Measurements from ENCODE around the gene CEBPA. TPM values are rescaled to one million over a fixed set of nuclear protein-coding genes. Genes with fewer than 3 reads are reported as not detected.

Gene CEBPA
- polyA plus RNA-seq, 4 donors = 31.0 to 203 (median 58.2) TPM

DNA sequence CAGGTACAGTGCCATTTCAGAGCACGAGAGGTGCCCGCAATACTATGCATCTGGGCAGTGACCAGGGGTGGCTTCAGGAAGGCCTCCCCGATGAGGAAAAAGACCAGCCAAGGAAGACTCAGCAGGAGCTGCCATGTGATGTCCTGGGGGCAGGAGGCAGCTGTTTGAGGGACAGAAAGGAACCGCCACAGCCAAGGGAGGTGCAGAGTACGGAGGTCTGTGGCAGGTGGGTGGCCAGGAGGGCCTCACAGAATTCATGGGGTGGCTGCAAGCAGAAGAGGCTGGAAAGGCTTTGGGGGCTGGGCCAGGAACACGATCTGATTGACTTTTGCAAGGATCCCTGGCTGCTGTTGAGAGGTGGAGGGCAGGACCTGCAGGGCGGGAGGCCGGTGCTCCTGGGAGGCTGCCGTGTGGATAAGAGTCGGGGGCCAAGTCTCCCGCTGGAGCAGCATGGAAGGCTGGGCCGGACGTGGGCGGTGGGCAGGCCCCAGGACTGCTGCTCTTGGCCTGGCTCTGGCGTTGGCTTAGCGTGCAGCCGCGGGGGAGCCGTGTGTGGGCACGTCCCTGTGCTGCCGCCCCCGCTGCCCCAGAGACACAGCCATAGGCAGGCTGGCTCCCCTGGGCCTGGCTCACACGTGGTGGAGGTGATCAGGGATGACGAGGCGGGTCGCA, 29.1 kb downstream of the CEBPA start:
- DNase-seq (no peak), FAIRE-seq (no peak)
- H3K4me3 ChIP-seq (ENCODE audit: low read depth in 1 of 3, low read length in 3 of 3) = no peak overlapping the region
- H3K27me3 ChIP-seq (ENCODE audit: control insufficient read depth in 3 of 3, insufficient read depth in 3 of 3, low read length in 3 of 3) = no peaks in the 10 kb centered on the region
- peaks cover 0 to 5% of the 10 kb centered on the region in 2 donors for H3K9me3 ChIP-seq (ENCODE audit: control insufficient read depth in 2 of 2, insufficient read depth in 1 of 2, low read depth in 1 of 2, low read length in 1 of 2)
- peaks cover 0 to 48% (median 2%) of the 10 kb centered on the region in 3 donors for H3K4me1 ChIP-seq (ENCODE audit: control insufficient read depth in 3 of 3, insufficient read depth in 2 of 3, low read depth in 1 of 3, low read length in 2 of 3)
- no peak overlapping the region for H3K27ac ChIP-seq (ENCODE audit: low read depth in 1 of 3, low read length in 2 of 3)
- no peaks in the 10 kb centered on the region for H3K36me3 ChIP-seq (ENCODE audit: control insufficient read depth in 3 of 3, insufficient read depth in 2 of 3, low read depth in 1 of 3, low read length in 3 of 3)
- WGBS, 3 donors = 82 to 91% (median 82%) methylated on average over 25 to 26 of the region's 26 CpGs

- WGBS, 3 donors = 83 to 88% (median 88%) methylated on average over 12 of the region's 12 CpGs
- Histone ChIP-seq H3K4me1 (ENCODE audit: control insufficient read depth in 3 of 3, insufficient read depth in 2 of 3, low read depth in 1 of 3, low read length in 2 of 3) (peaks cover 0 to 31% (median 2%) of the 10 kb centered on the region in 3 donors), H3K27ac (ENCODE audit: low read depth in 1 of 3, low read length in 2 of 3) (no peak overlapping the region), H3K9me3 (ENCODE audit: control insufficient read depth in 2 of 2, insufficient read depth in 1 of 2, low read depth in 1 of 2, low read length in 1 of 2) (no peaks in the 10 kb centered on the region), H3K4me3 (ENCODE audit: low read depth in 1 of 3, low read length in 3 of 3) (no peak overlapping the region), H3K36me3 (ENCODE audit: control insufficient read depth in 3 of 3, insufficient read depth in 2 of 3, low read depth in 1 of 3, low read length in 3 of 3) (no peaks in the 10 kb centered on the region), H3K27me3 (ENCODE audit: control insufficient read depth in 3 of 3, insufficient read depth in 3 of 3, low read length in 3 of 3) (no peaks in the 10 kb centered on the region)
- DNase-seq (no peak), FAIRE-seq (no peak)
These were observed 30.9 kb downstream of the CEBPA start for GRCh38 chr19:33271246-33272021.

DNA sequence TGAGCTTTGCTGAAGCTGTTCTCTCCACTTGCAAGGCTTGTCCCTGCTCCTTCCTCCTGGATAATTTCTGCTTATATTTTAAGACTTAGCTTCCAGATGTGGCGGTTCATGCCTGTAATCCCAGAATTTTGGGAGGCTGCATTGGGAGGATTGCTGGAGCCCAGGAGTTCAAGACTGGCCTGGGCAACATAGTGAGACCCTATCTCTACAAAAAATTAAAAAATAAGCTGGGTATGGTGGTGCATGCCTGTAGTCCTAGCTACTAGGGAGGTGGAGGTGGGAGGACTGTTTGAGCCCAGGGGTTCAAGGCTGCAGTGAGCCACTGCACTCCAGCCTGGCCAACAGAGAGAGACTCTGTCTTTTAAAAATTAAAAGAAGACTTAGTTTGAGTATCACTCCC, 31.6 kb downstream of the CEBPA start:
- Histone ChIP-seq H3K4me3 (ENCODE audit: low read depth in 1 of 3, low read length in 3 of 3) (no peak overlapping the region), H3K4me1 (ENCODE audit: control insufficient read depth in 3 of 3, insufficient read depth in 2 of 3, low read depth in 1 of 3, low read length in 2 of 3) (peaks cover 0 to 24% (median 2%) of the 10 kb centered on the region in 3 donors), H3K9me3 (ENCODE audit: control insufficient read depth in 2 of 2, insufficient read depth in 1 of 2, low read depth in 1 of 2, low read length in 1 of 2) (no peaks in the 10 kb centered on the region), H3K27me3 (ENCODE audit: control insufficient read depth in 3 of 3, insufficient read depth in 3 of 3, low read length in 3 of 3) (no peaks in the 10 kb centered on the region), H3K27ac (ENCODE audit: low read depth in 1 of 3, low read length in 2 of 3) (no peak overlapping the region), H3K36me3 (ENCODE audit: control insufficient read depth in 3 of 3, insufficient read depth in 2 of 3, low read depth in 1 of 3, low read length in 3 of 3) (no peaks in the 10 kb centered on the region)
- 93 to 96% (median 96%) methylated on average over 1 of the region's 1 CpG for WGBS, 3 donors
- no peak for DNase-seq
- no peak for FAIRE-seq

GRCh38 chr19:33269016-33269415, 33.3 kb downstream of the CEBPA start:
- Histone ChIP-seq H3K4me1 (ENCODE audit: control insufficient read depth in 3 of 3, insufficient read depth in 2 of 3, low read depth in 1 of 3, low read length in 2 of 3) (peaks cover 0 to 7% (median 0%) of the 10 kb centered on the region in 3 donors), H3K27me3 (ENCODE audit: control insufficient read depth in 3 of 3, insufficient read depth in 3 of 3, low read length in 3 of 3) (no peaks in the 10 kb centered on the region), H3K4me3 (ENCODE audit: low read depth in 1 of 3, low read length in 3 of 3) (no peak overlapping the region), H3K9me3 (ENCODE audit: control insufficient read depth in 2 of 2, insufficient read depth in 1 of 2, low read depth in 1 of 2, low read length in 1 of 2) (no peaks in the 10 kb centered on the region), H3K36me3 (ENCODE audit: control insufficient read depth in 3 of 3, insufficient read depth in 2 of 3, low read depth in 1 of 3, low read length in 3 of 3) (no peaks in the 10 kb centered on the region), H3K27ac (ENCODE audit: low read depth in 1 of 3, low read length in 2 of 3) (no peak overlapping the region)
- FAIRE-seq (no peak), DNase-seq (no peak)
- WGBS, 3 donors = 80 to 88% (median 85%) methylated on average over 9 to 10 of the region's 10 CpGs

DNA sequence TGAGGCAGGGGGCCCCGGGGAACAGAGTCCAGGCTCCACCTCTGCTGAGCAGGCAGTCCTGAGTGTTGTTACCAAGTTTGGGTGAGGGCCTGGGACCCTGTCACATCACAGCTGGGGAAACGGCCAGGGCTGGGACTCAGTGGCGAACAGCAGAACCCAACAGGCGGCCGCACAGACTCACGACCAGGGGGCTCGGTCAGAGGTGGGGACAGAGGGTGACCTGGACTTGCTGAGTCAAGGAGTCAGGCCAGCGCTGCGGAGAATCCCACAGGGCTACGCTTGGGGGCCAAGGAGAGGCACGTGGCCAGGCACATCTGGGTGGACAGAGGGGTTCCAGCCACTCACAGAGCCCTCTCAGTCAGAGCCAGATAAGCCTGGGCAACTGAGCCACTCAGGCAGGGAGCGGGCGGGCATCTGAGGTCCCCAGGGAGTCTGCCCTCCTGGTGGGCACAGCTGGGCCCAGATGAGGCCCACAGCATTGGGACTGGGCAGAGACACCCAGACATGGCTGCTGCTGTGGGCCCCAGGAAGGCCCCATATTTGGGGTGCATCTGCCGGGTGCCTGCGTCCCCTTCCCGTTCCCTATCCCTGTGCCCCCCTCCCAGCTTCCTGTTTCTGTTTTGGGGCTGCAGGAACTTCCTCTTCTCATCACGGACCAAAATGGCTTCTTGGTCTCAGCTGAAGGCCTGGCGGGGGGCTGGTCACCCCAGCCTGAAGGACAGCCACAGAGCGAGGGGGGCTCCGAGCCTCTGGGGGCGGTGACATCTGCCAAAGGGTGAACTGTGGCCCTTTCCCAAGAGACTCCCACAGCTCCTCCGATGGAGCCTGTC, 34.0 kb downstream of the CEBPA start:
- H3K27me3 ChIP-seq (ENCODE audit: control insufficient read depth in 3 of 3, insufficient read depth in 3 of 3, low read length in 3 of 3) = no peaks in the 10 kb centered on the region
- DNase-seq (no peak), FAIRE-seq (no peak)
- H3K27ac ChIP-seq (ENCODE audit: low read depth in 1 of 3, low read length in 2 of 3) = no peak overlapping the region
- H3K4me3 ChIP-seq (ENCODE audit: low read depth in 1 of 3, low read length in 3 of 3) = no peak overlapping the region
- no peaks in the 10 kb centered on the region for H3K9me3 ChIP-seq (ENCODE audit: control insufficient read depth in 2 of 2, insufficient read depth in 1 of 2, low read depth in 1 of 2, low read length in 1 of 2)
- peaks cover 0 to under 1% (median 0%) of the 10 kb centered on the region in 3 donors for H3K4me1 ChIP-seq (ENCODE audit: control insufficient read depth in 3 of 3, insufficient read depth in 2 of 3, low read depth in 1 of 3, low read length in 2 of 3)
- 75 to 81% (median 79%) methylated on average over 20 to 22 of the region's 22 CpGs for WGBS, 3 donors
- H3K36me3 ChIP-seq (ENCODE audit: control insufficient read depth in 3 of 3, insufficient read depth in 2 of 3, low read depth in 1 of 3, low read length in 3 of 3) = no peaks in the 10 kb centered on the region

DNA sequence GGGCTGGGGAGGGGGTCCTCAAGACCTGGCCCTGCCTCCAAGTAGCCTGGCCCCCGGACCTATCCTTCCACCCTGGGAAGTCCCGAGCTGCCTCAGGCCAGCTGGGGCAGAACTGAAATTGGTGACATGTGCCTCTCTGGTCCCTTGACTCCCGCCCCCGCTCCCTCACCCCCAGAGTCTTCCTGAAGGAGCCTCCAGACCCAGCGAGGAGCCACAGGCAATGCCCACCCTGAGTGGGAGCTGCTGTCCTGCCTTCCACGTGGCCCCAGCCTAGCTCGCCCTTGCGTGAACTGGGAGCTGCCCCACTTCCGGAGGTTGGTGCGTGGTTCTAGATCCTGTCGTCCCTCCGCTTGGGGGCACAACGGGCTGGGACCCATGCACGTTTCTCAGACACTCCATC, 34.6 kb downstream of the CEBPA start:
- H3K4me1 ChIP-seq (ENCODE audit: control insufficient read depth in 3 of 3, insufficient read depth in 2 of 3, low read depth in 1 of 3, low read length in 2 of 3) = no peaks in the 10 kb centered on the region
- H3K4me3 ChIP-seq (ENCODE audit: low read depth in 1 of 3, low read length in 3 of 3) = no peak overlapping the region
- H3K27ac ChIP-seq (ENCODE audit: low read depth in 1 of 3, low read length in 2 of 3) = no peak overlapping the region
- WGBS, 3 donors = 78 to 82% (median 79%) methylated on average over 14 of the region's 14 CpGs
- no peaks in the 10 kb centered on the region for H3K27me3 ChIP-seq (ENCODE audit: control insufficient read depth in 3 of 3, insufficient read depth in 3 of 3, low read length in 3 of 3)
- no peak for DNase-seq
- no peak for FAIRE-seq
- no peaks in the 10 kb centered on the region for H3K36me3 ChIP-seq (ENCODE audit: control insufficient read depth in 3 of 3, insufficient read depth in 2 of 3, low read depth in 1 of 3, low read length in 3 of 3)
- no peaks in the 10 kb centered on the region for H3K9me3 ChIP-seq (ENCODE audit: control insufficient read depth in 2 of 2, insufficient read depth in 1 of 2, low read depth in 1 of 2, low read length in 1 of 2)

DNA sequence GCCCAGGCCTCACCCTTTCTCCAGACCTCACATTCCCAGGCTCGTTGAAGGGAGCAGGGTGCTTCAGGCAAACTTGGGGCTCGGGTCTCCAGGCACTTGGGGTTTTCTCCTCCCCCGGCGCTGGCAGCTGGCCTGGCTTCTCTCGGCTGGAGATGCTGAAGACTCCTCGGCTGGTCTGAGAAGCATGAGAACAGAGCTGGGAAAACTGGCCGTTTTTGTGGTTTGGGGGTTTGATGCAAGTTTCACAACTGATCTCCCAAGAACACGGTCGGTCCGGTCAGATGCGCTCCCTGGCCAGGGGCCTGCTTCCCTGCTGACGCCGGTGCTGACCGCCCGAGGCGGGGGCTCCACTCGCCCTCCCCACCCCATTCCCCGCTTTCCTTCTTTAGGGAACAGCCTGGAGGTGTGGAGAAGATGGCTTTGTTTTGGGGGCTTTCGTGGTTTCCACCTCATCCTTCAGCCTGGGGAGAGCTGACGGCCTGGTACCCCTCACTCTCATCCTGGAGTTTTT, 35.3 kb downstream of the CEBPA start:
- no peaks in the 10 kb centered on the region for H3K9me3 ChIP-seq (ENCODE audit: control insufficient read depth in 2 of 2, insufficient read depth in 1 of 2, low read depth in 1 of 2, low read length in 1 of 2)
- no peak for FAIRE-seq

DNA sequence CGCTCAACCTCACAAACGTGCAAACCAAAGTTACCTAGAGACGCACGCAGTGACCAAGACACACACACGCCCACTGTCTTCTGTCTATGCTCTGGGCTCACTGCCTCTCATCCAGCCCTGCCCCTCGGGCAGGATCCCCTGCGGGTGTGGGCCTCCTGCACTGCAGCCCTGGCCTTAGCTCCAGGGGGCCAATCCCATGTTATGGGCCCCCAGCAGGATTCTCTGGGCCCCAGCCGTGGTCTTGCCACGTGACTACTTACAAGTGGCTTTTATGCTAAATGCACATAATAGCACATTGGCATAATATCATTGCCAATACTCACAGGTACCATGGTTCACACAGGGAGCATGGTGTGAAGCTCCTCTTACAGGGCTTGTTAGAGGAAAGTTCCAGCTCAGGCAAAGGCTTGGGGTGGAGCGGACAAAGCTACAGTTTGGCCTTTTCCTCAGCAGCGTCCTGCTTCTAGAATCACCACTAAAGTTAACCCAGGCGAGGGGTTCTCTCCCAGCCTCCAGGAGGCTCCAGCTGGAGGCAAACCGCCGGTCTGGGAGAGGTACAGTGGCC, 37.4 kb downstream of the CEBPA start:
- Histone ChIP-seq H3K4me1 (ENCODE audit: control insufficient read depth in 3 of 3, insufficient read depth in 2 of 3, low read depth in 1 of 3, low read length in 2 of 3) (no peaks in the 10 kb centered on the region), H3K4me3 (ENCODE audit: low read depth in 1 of 3, low read length in 3 of 3) (no peak overlapping the region), H3K27me3 (ENCODE audit: control insufficient read depth in 3 of 3, insufficient read depth in 3 of 3, low read length in 3 of 3) (no peaks in the 10 kb centered on the region), H3K27ac (ENCODE audit: low read depth in 1 of 3, low read length in 2 of 3) (no peak overlapping the region), H3K9me3 (ENCODE audit: control insufficient read depth in 2 of 2, insufficient read depth in 1 of 2, low read depth in 1 of 2, low read length in 1 of 2) (no peaks in the 10 kb centered on the region), H3K36me3 (ENCODE audit: control insufficient read depth in 3 of 3, insufficient read depth in 2 of 3, low read depth in 1 of 3, low read length in 3 of 3) (no peaks in the 10 kb centered on the region)
- DNase-seq = no peak
- no peak for FAIRE-seq
- WGBS, 3 donors = 88 to 94% (median 89%) methylated on average over 14 of the region's 14 CpGs

More for the DNA sequence above, 35.3 kb downstream of the CEBPA start:
- 75 to 82% (median 81%) methylated on average over 20 of the region's 20 CpGs for WGBS, 3 donors
- Histone ChIP-seq H3K36me3 (ENCODE audit: control insufficient read depth in 3 of 3, insufficient read depth in 2 of 3, low read depth in 1 of 3, low read length in 3 of 3) (no peaks in the 10 kb centered on the region), H3K4me1 (ENCODE audit: control insufficient read depth in 3 of 3, insufficient read depth in 2 of 3, low read depth in 1 of 3, low read length in 2 of 3) (no peaks in the 10 kb centered on the region), H3K27me3 (ENCODE audit: control insufficient read depth in 3 of 3, insufficient read depth in 3 of 3, low read length in 3 of 3) (no peaks in the 10 kb centered on the region), H3K4me3 (ENCODE audit: low read depth in 1 of 3, low read length in 3 of 3) (no peak overlapping the region), H3K27ac (ENCODE audit: low read depth in 1 of 3, low read length in 2 of 3) (no peak overlapping the region)
- DNase-seq = no peak
